HEK293 (cell line): ENCODE data around the gene LAMA4.

Source experiments
- CTCF ChIA-PET: fragments of 350-600 bp; formaldehyde crosslinking; extraction: SDS; loops from one replicate; lab custom pipeline; 2021; ENCODE audit warnings: antibody characterized with exemption; lab: Yijun Ruan, JAX
- POLR2A ChIA-PET: fragments of 300-600 bp; formaldehyde crosslinking; extraction: SDS; loops from one replicate; lab custom pipeline; 2020; ENCODE audit warnings: antibody characterized with exemption, inconsistent platforms; lab: Yijun Ruan, JAX
- H3K27ac ChIP-seq: fragments of 200-500 bp; sonication (Bioruptor generic); 2 replicates; pipeline ENCODE4 v1.5.1; 2014; ENCODE audit warnings: low read depth, low read length, control low read depth, inconsistent platforms; ENCODE audit errors: extremely low read depth
- H3K36me3 ChIP-seq, 2 experiments: fragments of 200-500 bp in 1 of 2; sonication (Bioruptor generic) in 1 of 2; 1 replicate in 1 of 2; 2 replicates in 1 of 2; pipeline ENCODE4 v1.5.1; 2014 to 2017; ENCODE audit warnings: inconsistent platforms in 2 of 2, low read length in 2 of 2; ENCODE audit not compliant: control insufficient read depth in 2 of 2, insufficient read depth in 1 of 2
- H3K4me1 ChIP-seq: fragments of 200-500 bp; sonication (Bioruptor generic); 2 replicates; pipeline ENCODE4 v1.5.1; 2014; ENCODE audit warnings: mild to moderate bottlenecking, low read length, inconsistent platforms; ENCODE audit not compliant: control insufficient read depth, insufficient read depth
- H3K4me3 ChIP-seq: 2 replicates; pipeline ENCODE4 v1.5.1; 2011; ENCODE audit warnings: low read depth, mild to moderate bottlenecking, control low read depth, low read length, moderate library complexity
- H3K9me3 ChIP-seq: fragments of 200-500 bp; sonication (Bioruptor generic); 2 replicates; pipeline ENCODE4 v1.5.1; 2014; ENCODE audit warnings: low read depth, low read length, inconsistent platforms; ENCODE audit not compliant: control insufficient read depth, insufficient read depth
- HOXD13 ChIP-seq: sonication (generic); formaldehyde crosslinking; IDR thresholded peaks from 2 replicates; pipeline ENCODE4 v1.8.0; 2022; ENCODE audit warnings: missing genetic modification reagents, borderline replicate concordance
- IKZF3 ChIP-seq: fragments of 450-650 bp; IDR thresholded peaks from 2 replicates; pipeline ENCODE4 v1.5.0; 2018; ENCODE audit warnings: missing biosample characterization, mild to moderate bottlenecking, missing genetic modification characterization, moderate library complexity
- RBAK ChIP-seq: fragments of 450-650 bp; formaldehyde crosslinking; IDR thresholded peaks from 2 replicates; pipeline ENCODE4 v1.5.1; 2016; ENCODE audit warnings: missing biosample characterization, missing genetic modification characterization
- REPIN1 ChIP-seq: fragments of 450-650 bp; formaldehyde crosslinking; IDR thresholded peaks from 2 replicates; pipeline ENCODE4 v1.5.1; 2017; ENCODE audit warnings: missing biosample characterization, missing genetic modification characterization, low read depth
- TCF7L2 ChIP-seq: IDR thresholded peaks from 2 replicates; pipeline ENCODE4 v1.6.1; 2011; ENCODE audit warnings: low read depth, mild to moderate bottlenecking, inconsistent platforms, low read length, moderate library complexity, borderline replicate concordance
- WT1 ChIP-seq: fragments of 450-650 bp; formaldehyde crosslinking; IDR thresholded peaks from 2 replicates; pipeline ENCODE4 v1.5.1; 2016; ENCODE audit warnings: missing biosample characterization, missing genetic modification characterization
- ZEB2 ChIP-seq: fragments of 450-650 bp; formaldehyde crosslinking; IDR thresholded peaks from 2 replicates; pipeline ENCODE4 v1.5.1; 2016; ENCODE audit warnings: missing biosample characterization, missing genetic modification characterization
- ZFP3 ChIP-seq: fragments of 450-650 bp; formaldehyde crosslinking; IDR thresholded peaks from 2 replicates; pipeline ENCODE4 v1.5.1; 2016; ENCODE audit warnings: low read depth, missing biosample characterization, missing genetic modification characterization
- ZIC2 ChIP-seq: fragments of 450-650 bp; formaldehyde crosslinking; IDR thresholded peaks from 2 replicates; pipeline ENCODE4 v1.5.1; 2016; ENCODE audit warnings: missing biosample characterization, missing genetic modification characterization
- ZNF214 ChIP-seq: fragments of 450-650 bp; formaldehyde crosslinking; IDR thresholded peaks from 2 replicates; pipeline ENCODE4 v1.5.1; 2017; ENCODE audit warnings: missing biosample characterization, mild to moderate bottlenecking, missing genetic modification characterization, borderline replicate concordance
- ZNF48 ChIP-seq: fragments of 450-650 bp; formaldehyde crosslinking; IDR thresholded peaks from 2 replicates; pipeline ENCODE4 v1.5.1; 2016; ENCODE audit warnings: missing biosample characterization, missing genetic modification characterization
- ZNF521 ChIP-seq: fragments of 450-650 bp; formaldehyde crosslinking; IDR thresholded peaks from 2 replicates; pipeline ENCODE4 v1.5.1; 2017; ENCODE audit warnings: missing biosample characterization, mild to moderate bottlenecking, missing genetic modification characterization
- ZNF555 ChIP-seq: fragments of 450-650 bp; formaldehyde crosslinking; conservative IDR thresholded peaks from 2 replicates; pipeline ENCODE4 v1.5.1; 2017; ENCODE audit warnings: missing biosample characterization, mild to moderate bottlenecking, missing genetic modification characterization, inconsistent platforms
- ZNF596 ChIP-seq: fragments of 450-650 bp; IDR thresholded peaks from 2 replicates; pipeline ENCODE4 v1.5.0; 2018; ENCODE audit warnings: missing biosample characterization, mild to moderate bottlenecking, missing genetic modification characterization, moderate library complexity
- ZNF660 ChIP-seq: fragments of 450-650 bp; IDR thresholded peaks from 2 replicates; pipeline ENCODE4 v1.5.1; 2018; ENCODE audit warnings: missing biosample characterization, mild to moderate bottlenecking, missing genetic modification characterization
- TF ChIP-seq, protein P1 (sequence below): fragments of 450-650 bp; formaldehyde crosslinking; IDR thresholded peaks from 2 replicates; pipeline ENCODE4 v1.5.1; 2016; ENCODE audit warnings: missing biosample characterization, missing genetic modification characterization
- TF ChIP-seq, protein P2 (sequence below): fragments of 450-650 bp; formaldehyde crosslinking; IDR thresholded peaks from 2 replicates; pipeline ENCODE4 v1.5.1; 2016; ENCODE audit warnings: missing biosample characterization, missing genetic modification characterization
- TF ChIP-seq, protein P3 (sequence below): fragments of 450-650 bp; formaldehyde crosslinking; IDR thresholded peaks from 2 replicates; pipeline ENCODE4 v1.5.1; 2017; ENCODE audit warnings: missing biosample characterization, missing genetic modification characterization
- TF ChIP-seq, protein P4 (sequence below): fragments of 450-650 bp; formaldehyde crosslinking; conservative IDR thresholded peaks from 2 replicates; pipeline ENCODE4 v1.5.1; 2016; ENCODE audit warnings: low read depth, missing biosample characterization, missing genetic modification characterization
- TF ChIP-seq, protein P5 (sequence below): fragments of 450-650 bp; formaldehyde crosslinking; IDR thresholded peaks from 2 replicates; pipeline ENCODE4 v1.5.1; 2016; ENCODE audit warnings: missing biosample characterization, missing genetic modification characterization, low read depth

LAMA4 gene

DNA sequence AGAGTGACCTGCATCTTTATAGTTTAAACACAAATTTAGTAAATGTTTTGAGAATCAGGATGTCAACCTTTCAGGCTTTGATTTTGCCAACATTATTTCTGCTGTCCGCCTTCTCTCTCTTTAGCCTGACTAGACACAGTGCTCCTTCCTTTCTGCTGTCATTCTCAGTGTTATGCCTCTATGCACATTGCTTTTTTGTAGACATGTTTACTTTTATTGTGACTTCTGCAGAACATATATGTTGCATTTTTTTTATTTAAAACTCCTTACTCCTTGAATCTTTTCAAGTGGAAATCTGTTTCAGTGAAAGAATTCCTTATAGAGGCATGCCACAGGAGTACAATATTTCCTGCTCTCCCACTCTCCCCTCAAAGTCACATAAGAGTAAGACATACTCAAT is 64.2 kb downstream of the LAMA4 start:
- Histone ChIP-seq H3K27ac (no peak overlapping the region), H3K9me3 (no peaks in the 10 kb centered on the region), H3K4me1 (peaks cover 16% of the 10 kb centered on the region), H3K36me3 (no peaks in the 10 kb centered on the region), H3K4me3 (no peak overlapping the region)
- ChIA-PET CTCF (interaction anchor here (0.8 to 3.0 kb wide), 3 partner anchors 10 to 121 kb away, joined by 3 to 29 read pairs (median 3); no protein-coding TSS in a partner anchor), POLR2A (no interaction called here)
- TF ChIP-seq RBAK (tag by site-specific recombination), result no peak
- TF ChIP-seq, protein P1, sequence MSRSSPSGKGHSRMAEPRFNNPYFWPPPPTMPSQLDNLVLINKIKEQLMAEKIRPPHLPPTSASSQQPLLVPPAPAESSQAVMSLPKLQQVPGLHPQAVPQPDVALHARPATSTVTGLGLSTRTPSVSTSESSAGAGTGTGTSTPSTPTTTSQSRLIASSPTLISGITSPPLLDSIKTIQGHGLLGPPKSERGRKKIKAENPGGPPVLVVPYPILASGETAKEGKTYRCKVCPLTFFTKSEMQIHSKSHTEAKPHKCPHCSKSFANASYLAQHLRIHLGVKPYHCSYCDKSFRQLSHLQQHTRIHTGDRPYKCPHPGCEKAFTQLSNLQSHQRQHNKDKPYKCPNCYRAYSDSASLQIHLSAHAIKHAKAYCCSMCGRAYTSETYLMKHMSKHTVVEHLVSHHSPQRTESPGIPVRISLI (tag by site-specific recombination), result no peak
- no peak for TF ChIP-seq ZNF214 (tag by site-specific recombination)
- TF ChIP-seq, protein P2, sequence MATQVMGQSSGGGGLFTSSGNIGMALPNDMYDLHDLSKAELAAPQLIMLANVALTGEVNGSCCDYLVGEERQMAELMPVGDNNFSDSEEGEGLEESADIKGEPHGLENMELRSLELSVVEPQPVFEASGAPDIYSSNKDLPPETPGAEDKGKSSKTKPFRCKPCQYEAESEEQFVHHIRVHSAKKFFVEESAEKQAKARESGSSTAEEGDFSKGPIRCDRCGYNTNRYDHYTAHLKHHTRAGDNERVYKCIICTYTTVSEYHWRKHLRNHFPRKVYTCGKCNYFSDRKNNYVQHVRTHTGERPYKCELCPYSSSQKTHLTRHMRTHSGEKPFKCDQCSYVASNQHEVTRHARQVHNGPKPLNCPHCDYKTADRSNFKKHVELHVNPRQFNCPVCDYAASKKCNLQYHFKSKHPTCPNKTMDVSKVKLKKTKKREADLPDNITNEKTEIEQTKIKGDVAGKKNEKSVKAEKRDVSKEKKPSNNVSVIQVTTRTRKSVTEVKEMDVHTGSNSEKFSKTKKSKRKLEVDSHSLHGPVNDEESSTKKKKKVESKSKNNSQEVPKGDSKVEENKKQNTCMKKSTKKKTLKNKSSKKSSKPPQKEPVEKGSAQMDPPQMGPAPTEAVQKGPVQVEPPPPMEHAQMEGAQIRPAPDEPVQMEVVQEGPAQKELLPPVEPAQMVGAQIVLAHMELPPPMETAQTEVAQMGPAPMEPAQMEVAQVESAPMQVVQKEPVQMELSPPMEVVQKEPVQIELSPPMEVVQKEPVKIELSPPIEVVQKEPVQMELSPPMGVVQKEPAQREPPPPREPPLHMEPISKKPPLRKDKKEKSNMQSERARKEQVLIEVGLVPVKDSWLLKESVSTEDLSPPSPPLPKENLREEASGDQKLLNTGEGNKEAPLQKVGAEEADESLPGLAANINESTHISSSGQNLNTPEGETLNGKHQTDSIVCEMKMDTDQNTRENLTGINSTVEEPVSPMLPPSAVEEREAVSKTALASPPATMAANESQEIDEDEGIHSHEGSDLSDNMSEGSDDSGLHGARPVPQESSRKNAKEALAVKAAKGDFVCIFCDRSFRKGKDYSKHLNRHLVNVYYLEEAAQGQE (tag by site-specific recombination), result no peak
- no peak for TF ChIP-seq ZNF521 (tag by site-specific recombination)
- TF ChIP-seq HOXD13 (CRISPR knock-in tag), result no peak
- no peak for TF ChIP-seq REPIN1 (tag by site-specific recombination)
- TF ChIP-seq ZFP3 (tag by site-specific recombination), result no peak

DNA sequence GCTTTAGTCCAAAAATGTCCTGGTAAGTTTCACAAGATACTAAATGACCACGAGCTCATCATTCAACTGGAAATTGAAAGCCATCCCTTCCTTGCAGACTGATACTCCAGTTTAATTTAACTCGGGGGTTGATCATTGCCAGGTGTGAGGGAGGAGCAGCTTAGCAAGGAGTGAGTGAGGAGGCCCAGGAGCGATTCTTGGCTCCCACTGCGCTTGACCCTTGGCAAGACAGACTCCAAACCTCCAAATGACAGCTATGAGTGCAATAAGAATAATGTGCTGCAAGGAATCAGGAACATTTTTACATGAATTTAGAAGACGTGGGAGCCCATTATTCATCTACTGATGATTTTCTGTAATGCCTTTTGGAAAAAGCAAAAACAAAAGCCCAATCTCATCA is 64.9 kb downstream of the LAMA4 start:
- Histone ChIP-seq H3K27ac (peak overlapping the region; percentile 60), H3K4me1 (peaks cover 16% of the 10 kb centered on the region), H3K9me3 (no peaks in the 10 kb centered on the region), H3K36me3 (no peaks in the 10 kb centered on the region), H3K4me3 (no peak overlapping the region)
- ChIA-PET POLR2A (interaction anchor here (1.1 to 1.3 kb wide), 2 partner anchors 64 to 102 kb away, joined by 3 to 7 read pairs; partner anchors contain the start of genes FAM229B, LAMA4 and TUBE1), CTCF (interaction anchor here (0.8 to 3.0 kb wide), 5 partner anchors 10 to 122 kb away, joined by 3 to 29 read pairs (median 3); partner anchors contain the start of gene LAMA4)
- TF ChIP-seq WT1, result peak; percentile 51
- TF ChIP-seq ZNF214 (tag by site-specific recombination), result no peak

DNA sequence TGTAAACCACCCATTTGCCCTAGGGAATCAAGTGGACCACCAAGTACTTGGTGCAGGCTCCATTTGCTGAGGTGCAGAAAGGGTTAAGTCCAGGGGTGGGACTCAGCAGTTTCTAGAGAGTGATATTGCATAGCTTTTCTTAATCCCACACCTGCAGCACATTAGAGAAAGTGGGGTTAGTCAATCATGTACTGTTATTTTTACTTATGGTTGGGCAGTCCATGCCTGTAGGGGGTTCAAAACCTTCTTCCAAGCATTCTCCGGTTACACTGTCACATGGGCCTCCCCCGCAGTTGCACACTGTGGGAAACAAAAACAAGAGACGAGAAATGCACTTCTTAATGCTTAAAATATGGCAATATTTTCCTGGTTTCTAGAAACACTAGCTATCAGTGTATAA is 65.5 kb downstream of the LAMA4 start:
- Histone ChIP-seq H3K4me1 (peaks cover 16% of the 10 kb centered on the region), H3K4me3 (no peak overlapping the region), H3K27ac (peak overlapping the region; percentile 60), H3K36me3 (no peaks in the 10 kb centered on the region), H3K9me3 (no peaks in the 10 kb centered on the region)
- ChIA-PET CTCF (interaction anchor here (0.8 to 3.0 kb wide), 6 partner anchors 9 to 122 kb away, joined by 3 to 29 read pairs (median 3); partner anchors contain the start of gene LAMA4), POLR2A (interaction anchor here (1.1 to 1.3 kb wide), 2 partner anchors 65 to 101 kb away, joined by 3 to 7 read pairs; partner anchors contain the start of genes FAM229B, LAMA4 and TUBE1)
- TF ChIP-seq ZNF48 (tag by site-specific recombination), result no peak
- no peak for TF ChIP-seq ZNF555 (tag by site-specific recombination)
- no peak for TF ChIP-seq ZNF660 (tag by site-specific recombination)
- TF ChIP-seq, protein P3, sequence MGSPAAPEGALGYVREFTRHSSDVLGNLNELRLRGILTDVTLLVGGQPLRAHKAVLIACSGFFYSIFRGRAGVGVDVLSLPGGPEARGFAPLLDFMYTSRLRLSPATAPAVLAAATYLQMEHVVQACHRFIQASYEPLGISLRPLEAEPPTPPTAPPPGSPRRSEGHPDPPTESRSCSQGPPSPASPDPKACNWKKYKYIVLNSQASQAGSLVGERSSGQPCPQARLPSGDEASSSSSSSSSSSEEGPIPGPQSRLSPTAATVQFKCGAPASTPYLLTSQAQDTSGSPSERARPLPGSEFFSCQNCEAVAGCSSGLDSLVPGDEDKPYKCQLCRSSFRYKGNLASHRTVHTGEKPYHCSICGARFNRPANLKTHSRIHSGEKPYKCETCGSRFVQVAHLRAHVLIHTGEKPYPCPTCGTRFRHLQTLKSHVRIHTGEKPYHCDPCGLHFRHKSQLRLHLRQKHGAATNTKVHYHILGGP (tag by site-specific recombination), result peak; percentile 89
- TF ChIP-seq, protein P4, sequence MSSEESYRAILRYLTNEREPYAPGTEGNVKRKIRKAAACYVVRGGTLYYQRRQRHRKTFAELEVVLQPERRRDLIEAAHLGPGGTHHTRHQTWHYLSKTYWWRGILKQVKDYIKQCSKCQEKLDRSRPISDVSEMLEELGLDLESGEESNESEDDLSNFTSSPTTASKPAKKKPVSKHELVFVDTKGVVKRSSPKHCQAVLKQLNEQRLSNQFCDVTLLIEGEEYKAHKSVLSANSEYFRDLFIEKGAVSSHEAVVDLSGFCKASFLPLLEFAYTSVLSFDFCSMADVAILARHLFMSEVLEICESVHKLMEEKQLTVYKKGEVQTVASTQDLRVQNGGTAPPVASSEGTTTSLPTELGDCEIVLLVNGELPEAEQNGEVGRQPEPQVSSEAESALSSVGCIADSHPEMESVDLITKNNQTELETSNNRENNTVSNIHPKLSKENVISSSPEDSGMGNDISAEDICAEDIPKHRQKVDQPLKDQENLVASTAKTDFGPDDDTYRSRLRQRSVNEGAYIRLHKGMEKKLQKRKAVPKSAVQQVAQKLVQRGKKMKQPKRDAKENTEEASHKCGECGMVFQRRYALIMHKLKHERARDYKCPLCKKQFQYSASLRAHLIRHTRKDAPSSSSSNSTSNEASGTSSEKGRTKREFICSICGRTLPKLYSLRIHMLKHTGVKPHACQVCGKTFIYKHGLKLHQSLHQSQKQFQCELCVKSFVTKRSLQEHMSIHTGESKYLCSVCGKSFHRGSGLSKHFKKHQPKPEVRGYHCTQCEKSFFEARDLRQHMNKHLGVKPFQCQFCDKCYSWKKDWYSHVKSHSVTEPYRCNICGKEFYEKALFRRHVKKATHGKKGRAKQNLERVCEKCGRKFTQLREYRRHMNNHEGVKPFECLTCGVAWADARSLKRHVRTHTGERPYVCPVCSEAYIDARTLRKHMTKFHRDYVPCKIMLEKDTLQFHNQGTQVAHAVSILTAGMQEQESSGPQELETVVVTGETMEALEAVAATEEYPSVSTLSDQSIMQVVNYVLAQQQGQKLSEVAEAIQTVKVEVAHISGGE, result no peak
- no peak for TF ChIP-seq ZEB2 (tag by site-specific recombination)
- TF ChIP-seq TCF7L2, result no peak
- TF ChIP-seq, protein P5, sequence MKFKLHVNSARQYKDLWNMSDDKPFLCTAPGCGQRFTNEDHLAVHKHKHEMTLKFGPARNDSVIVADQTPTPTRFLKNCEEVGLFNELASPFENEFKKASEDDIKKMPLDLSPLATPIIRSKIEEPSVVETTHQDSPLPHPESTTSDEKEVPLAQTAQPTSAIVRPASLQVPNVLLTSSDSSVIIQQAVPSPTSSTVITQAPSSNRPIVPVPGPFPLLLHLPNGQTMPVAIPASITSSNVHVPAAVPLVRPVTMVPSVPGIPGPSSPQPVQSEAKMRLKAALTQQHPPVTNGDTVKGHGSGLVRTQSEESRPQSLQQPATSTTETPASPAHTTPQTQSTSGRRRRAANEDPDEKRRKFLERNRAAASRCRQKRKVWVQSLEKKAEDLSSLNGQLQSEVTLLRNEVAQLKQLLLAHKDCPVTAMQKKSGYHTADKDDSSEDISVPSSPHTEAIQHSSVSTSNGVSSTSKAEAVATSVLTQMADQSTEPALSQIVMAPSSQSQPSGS (tag by site-specific recombination), result no peak
- peak; percentile 64 for TF ChIP-seq IKZF3 (tag by site-specific recombination)
- TF ChIP-seq WT1, result peak; percentile 80
- TF ChIP-seq ZNF596 (tag by site-specific recombination), result peak; percentile 81
- TF ChIP-seq ZIC2 (tag by site-specific recombination), result peak; percentile 85
